ENCODE results near the gene TEAD4.

TEAD4 gene

DNA sequence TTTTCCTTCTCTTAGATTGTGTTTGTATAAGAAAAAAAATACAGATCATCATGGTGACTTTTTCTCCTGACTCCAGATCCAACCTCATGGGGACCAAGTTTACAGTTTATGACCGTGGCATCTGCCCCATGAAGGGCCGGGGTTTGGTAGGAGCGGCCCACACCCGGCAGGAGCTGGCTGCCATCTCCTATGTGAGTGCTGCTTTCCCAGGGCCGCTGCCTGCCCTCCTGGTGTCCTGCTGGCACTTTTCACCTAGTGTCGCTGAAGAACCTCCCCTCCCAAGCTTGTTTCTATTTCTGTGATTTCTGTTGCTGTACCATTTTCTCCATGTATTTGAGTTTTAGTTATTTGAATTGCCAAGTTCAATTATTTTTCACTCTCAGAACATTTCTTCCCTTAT is 24.8 kb upstream of the TEAD4 start:
- no peaks in the 10 kb centered on the region for H3K36me3 ChIP-seq (ENCODE audit: insufficient read depth)
- TF ChIP-seq, protein P1, sequence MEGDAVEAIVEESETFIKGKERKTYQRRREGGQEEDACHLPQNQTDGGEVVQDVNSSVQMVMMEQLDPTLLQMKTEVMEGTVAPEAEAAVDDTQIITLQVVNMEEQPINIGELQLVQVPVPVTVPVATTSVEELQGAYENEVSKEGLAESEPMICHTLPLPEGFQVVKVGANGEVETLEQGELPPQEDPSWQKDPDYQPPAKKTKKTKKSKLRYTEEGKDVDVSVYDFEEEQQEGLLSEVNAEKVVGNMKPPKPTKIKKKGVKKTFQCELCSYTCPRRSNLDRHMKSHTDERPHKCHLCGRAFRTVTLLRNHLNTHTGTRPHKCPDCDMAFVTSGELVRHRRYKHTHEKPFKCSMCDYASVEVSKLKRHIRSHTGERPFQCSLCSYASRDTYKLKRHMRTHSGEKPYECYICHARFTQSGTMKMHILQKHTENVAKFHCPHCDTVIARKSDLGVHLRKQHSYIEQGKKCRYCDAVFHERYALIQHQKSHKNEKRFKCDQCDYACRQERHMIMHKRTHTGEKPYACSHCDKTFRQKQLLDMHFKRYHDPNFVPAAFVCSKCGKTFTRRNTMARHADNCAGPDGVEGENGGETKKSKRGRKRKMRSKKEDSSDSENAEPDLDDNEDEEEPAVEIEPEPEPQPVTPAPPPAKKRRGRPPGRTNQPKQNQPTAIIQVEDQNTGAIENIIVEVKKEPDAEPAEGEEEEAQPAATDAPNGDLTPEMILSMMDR (conservative IDR thresholded peaks at IDR 0.05; ENCODE audit: low read depth, low read length), result no peak

DNA sequence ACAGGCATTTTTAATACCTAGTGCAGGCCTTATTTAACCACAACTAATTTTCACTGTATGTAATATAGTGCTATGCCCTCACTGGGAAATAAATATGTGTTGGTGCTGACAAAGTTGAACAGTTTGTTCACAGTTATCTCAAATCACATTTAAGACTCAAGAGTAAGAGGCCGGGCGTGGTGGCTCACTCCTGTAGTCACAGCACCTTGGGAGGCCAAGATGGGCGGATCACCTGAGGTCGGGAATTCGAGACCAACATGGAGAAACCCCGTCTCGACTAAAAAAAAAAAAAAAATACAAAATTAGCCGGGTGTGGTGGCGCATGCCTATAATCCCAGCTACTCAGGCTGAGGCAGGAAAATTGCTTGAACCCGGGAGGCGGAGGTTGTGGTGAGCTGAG is 22.9 kb upstream of the TEAD4 start:
- Histone ChIP-seq H3K27me3 (ENCODE audit: insufficient read depth, low read depth) (no peaks in the 10 kb centered on the region), H3K36me3 (ENCODE audit: insufficient read depth) (no peaks in the 10 kb centered on the region), H4K20me1 (ENCODE audit: insufficient read depth) (no peaks in the 10 kb centered on the region)

More for the DNA sequence above, 24.8 kb upstream of the TEAD4 start:
- H3K27ac ChIP-seq, result no peak overlapping the region
- no peak overlapping the region for H3K4me3 ChIP-seq (IDR thresholded peaks at IDR 0.05; ENCODE audit: insufficient read depth, low read depth, low read length)
- no peaks in the 10 kb centered on the region for H4K20me1 ChIP-seq (ENCODE audit: insufficient read depth)
- H2AFZ ChIP-seq (ENCODE audit: low read depth), result no peak overlapping the region
- H3K4me1 ChIP-seq (ENCODE audit: low read depth, poor library complexity, severe bottlenecking), result no peaks in the 10 kb centered on the region
- H3K79me2 ChIP-seq (ENCODE audit: insufficient read depth, low read depth), result no peaks in the 10 kb centered on the region
- no peak overlapping the region for H3K4me2 ChIP-seq
- H3K9ac ChIP-seq, result no peak overlapping the region
- H3K27me3 ChIP-seq (ENCODE audit: insufficient read depth, low read depth), result no peaks in the 10 kb centered on the region

DNA sequence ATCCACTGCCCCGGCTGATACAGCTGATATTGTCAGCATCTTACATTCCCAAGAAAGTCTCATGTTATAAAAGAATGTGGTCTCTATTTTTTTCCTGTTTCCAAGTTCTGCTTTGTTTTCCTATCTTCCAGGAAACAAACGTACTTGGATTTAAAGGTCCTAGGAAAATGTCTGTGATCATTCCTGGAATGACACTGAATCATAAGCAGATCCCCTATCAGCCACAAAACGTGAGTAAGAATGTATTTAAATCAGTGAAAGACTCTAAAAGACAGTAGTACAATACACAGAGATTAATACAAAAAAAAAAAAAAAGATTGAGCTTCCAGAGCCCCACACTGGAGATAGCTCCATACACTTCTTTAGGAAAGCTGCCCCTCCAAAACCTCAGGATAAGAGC is 21.7 kb upstream of the TEAD4 start:
- no peak overlapping the region for H2AFZ ChIP-seq (ENCODE audit: low read depth)
- TF ChIP-seq, protein P1 (conservative IDR thresholded peaks at IDR 0.05; ENCODE audit: low read depth, low read length), result no peak
- no peaks in the 10 kb centered on the region for H3K4me1 ChIP-seq (ENCODE audit: low read depth, poor library complexity, severe bottlenecking)
- no peaks in the 10 kb centered on the region for H3K27me3 ChIP-seq (ENCODE audit: insufficient read depth, low read depth)
- no peaks in the 10 kb centered on the region for H3K36me3 ChIP-seq (ENCODE audit: insufficient read depth)
- H4K20me1 ChIP-seq (ENCODE audit: insufficient read depth), result no peaks in the 10 kb centered on the region
- no peak overlapping the region for H3K9ac ChIP-seq
- no peak overlapping the region for H3K27ac ChIP-seq
- no peaks in the 10 kb centered on the region for H3K79me2 ChIP-seq (ENCODE audit: insufficient read depth, low read depth)
- no peak overlapping the region for H3K4me2 ChIP-seq
- no peak overlapping the region for H3K4me3 ChIP-seq (IDR thresholded peaks at IDR 0.05; ENCODE audit: insufficient read depth, low read depth, low read length)

More for the DNA sequence above, 22.9 kb upstream of the TEAD4 start:
- Histone ChIP-seq H3K4me1 (ENCODE audit: low read depth, poor library complexity, severe bottlenecking) (no peaks in the 10 kb centered on the region), H3K4me2 (no peak overlapping the region), H3K27ac (no peak overlapping the region), H3K4me3 (IDR thresholded peaks at IDR 0.05; ENCODE audit: insufficient read depth, low read depth, low read length) (no peak overlapping the region), H3K9ac (no peak overlapping the region), H3K79me2 (ENCODE audit: insufficient read depth, low read depth) (no peaks in the 10 kb centered on the region), H2AFZ (ENCODE audit: low read depth) (no peak overlapping the region)
- TF ChIP-seq, protein P1 (conservative IDR thresholded peaks at IDR 0.05; ENCODE audit: low read depth, low read length), result no peak

DNA sequence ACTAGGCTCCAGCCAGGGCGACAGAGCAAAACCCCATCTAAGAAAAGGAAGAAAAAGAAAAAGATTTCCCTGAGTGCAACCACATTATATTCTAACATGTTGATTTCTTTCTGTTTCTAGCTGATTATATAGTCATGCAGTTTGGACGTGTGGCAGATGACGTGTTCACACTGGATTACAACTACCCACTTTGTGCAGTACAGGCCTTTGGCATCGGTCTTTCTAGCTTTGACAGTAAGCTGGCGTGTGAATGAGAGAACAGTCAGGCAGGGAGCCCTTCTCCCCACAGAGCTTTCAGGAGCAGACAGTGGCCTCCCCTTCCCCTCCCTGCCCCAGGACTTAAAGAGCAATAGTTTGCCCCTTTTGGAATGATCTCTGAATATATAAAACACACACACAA is 20.0 kb upstream of the TEAD4 start:
- H3K79me2 ChIP-seq (ENCODE audit: insufficient read depth, low read depth), result no peaks in the 10 kb centered on the region
- H3K4me3 ChIP-seq (IDR thresholded peaks at IDR 0.05; ENCODE audit: insufficient read depth, low read depth, low read length), result no peak overlapping the region
- TF ChIP-seq, protein P1 (conservative IDR thresholded peaks at IDR 0.05; ENCODE audit: low read depth, low read length), result no peak
- H2AFZ ChIP-seq (ENCODE audit: low read depth), result no peak overlapping the region
- no peak overlapping the region for H3K4me2 ChIP-seq
- no peaks in the 10 kb centered on the region for H3K27me3 ChIP-seq (ENCODE audit: insufficient read depth, low read depth)
- H3K27ac ChIP-seq, result no peak overlapping the region
- H3K36me3 ChIP-seq (ENCODE audit: insufficient read depth), result no peaks in the 10 kb centered on the region
- no peaks in the 10 kb centered on the region for H4K20me1 ChIP-seq (ENCODE audit: insufficient read depth)
- no peak overlapping the region for H3K9ac ChIP-seq
- no peaks in the 10 kb centered on the region for H3K4me1 ChIP-seq (ENCODE audit: low read depth, poor library complexity, severe bottlenecking)

Data from KMS-11 (cell line).